ENCODE data around the gene SLC17A2.
A peak's percentile ranks its signal among the peaks of the same experiment; 100 is the strongest.
"Not testable (repeated sequence)": the region's sequence is repeated elsewhere in the genome, so short reads cannot be mapped to it uniquely, and the experiment has no call there.

The SLC17A2 gene

DNA sequence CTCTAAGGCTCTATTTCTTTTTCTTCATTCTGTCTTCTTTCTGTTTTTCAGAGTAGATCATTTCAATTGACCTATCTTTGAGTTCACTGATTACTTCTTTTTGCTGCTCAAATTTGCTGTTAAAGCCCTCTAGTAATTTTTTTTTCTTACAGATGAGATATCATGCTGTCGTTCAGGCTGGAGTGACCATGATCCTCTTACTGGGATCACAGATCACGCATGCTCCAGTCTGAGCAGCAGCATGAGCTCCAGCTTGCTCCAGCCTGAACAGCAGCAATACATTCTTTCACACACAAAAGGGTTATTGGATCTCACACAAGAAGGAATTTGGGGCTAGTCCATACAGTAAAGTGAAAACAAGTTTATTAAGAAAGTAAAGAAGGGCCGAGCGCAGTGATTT, 19.8 kb upstream of the SLC17A2 start:
- Histone ChIP-seq H3K36me3 (ENCODE audit: control insufficient read depth in 2 of 2, insufficient read depth in 1 of 2, low read length in 2 of 2) (no peaks in the 10 kb centered on the region), H3K27ac (ENCODE audit: extremely low read depth, low read depth, low read length) (no peak overlapping the region), H3K4me3 (ENCODE audit: low read depth, low read length) (no peak overlapping the region), H3K9me3 (ENCODE audit: control insufficient read depth, insufficient read depth, low read depth, low read length) (no peaks in the 10 kb centered on the region), H3K4me1 (ENCODE audit: control insufficient read depth, insufficient read depth, low read length) (no peaks in the 10 kb centered on the region)
- TF ChIP-seq ZXDB (tag by site-specific recombination; IDR thresholded peaks at IDR 0.05) (no peak), ZNF114 (tag by site-specific recombination; IDR thresholded peaks at IDR 0.05) (no peak), ZSCAN30 (tag by site-specific recombination; IDR thresholded peaks at IDR 0.05) (no peak), OVOL3 (tag by site-specific recombination; IDR thresholded peaks at IDR 0.05) (no peak)
- CTCF ChIA-PET: interaction anchor here (0.6 to 1.0 kb wide), 2 partner anchors 16 to 394 kb away, joined by 3 to 4 read pairs; no protein-coding TSS in a partner anchor
- POLR2A ChIA-PET: no interaction called here

DNA sequence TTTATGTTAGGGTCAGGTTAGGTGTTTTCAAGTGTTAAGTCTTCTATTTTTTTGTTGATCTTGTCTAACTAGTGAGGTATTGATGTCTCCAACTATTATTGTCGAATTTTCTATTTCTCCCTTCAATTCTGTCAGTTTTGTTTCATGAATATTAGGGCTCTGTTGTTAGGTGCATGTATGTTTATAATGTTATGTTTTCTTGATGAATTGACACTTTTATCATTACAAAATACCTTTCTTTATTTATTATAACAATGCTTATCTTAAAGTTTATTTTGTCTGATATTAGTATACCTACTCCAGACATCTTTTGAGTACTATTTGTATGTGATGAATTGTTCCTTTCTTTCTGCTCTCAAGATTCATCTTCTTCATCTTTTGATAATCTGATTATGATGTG, 19.2 kb upstream of the SLC17A2 start:
- no peak overlapping the region for H3K27ac ChIP-seq (ENCODE audit: extremely low read depth, low read depth, low read length)
- TF ChIP-seq ZNF433 (tag by site-specific recombination; IDR thresholded peaks at IDR 0.05; ENCODE audit: low read depth) (no peak), ZNF274 (IDR thresholded peaks at IDR 0.05; ENCODE audit: low read length) (no peak), ZNF274 (tag by site-specific recombination; IDR thresholded peaks at IDR 0.05; ENCODE audit: borderline replicate concordance) (no peak), ZNF768 (tag by site-specific recombination; IDR thresholded peaks at IDR 0.05) (no peak), OVOL3 (tag by site-specific recombination; IDR thresholded peaks at IDR 0.05) (no peak), ZNF404 (tag by site-specific recombination; IDR thresholded peaks at IDR 0.05) (no peak), ZNF324 (tag by site-specific recombination; IDR thresholded peaks at IDR 0.05) (no peak), EGR2 (tag by site-specific recombination; IDR thresholded peaks at IDR 0.05; ENCODE audit: low read depth) (no peak), SCRT1 (tag by site-specific recombination; IDR thresholded peaks at IDR 0.05; ENCODE audit: borderline replicate concordance) (no peak)
- TF ChIP-seq, protein P1, sequence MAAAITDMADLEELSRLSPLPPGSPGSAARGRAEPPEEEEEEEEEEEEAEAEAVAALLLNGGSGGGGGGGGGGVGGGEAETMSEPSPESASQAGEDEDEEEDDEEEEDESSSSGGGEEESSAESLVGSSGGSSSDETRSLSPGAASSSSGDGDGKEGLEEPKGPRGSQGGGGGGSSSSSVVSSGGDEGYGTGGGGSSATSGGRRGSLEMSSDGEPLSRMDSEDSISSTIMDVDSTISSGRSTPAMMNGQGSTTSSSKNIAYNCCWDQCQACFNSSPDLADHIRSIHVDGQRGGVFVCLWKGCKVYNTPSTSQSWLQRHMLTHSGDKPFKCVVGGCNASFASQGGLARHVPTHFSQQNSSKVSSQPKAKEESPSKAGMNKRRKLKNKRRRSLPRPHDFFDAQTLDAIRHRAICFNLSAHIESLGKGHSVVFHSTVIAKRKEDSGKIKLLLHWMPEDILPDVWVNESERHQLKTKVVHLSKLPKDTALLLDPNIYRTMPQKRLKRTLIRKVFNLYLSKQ (tag by site-specific recombination; IDR thresholded peaks at IDR 0.05; ENCODE audit: borderline replicate concordance): no peak
- TF ChIP-seq, protein P2, sequence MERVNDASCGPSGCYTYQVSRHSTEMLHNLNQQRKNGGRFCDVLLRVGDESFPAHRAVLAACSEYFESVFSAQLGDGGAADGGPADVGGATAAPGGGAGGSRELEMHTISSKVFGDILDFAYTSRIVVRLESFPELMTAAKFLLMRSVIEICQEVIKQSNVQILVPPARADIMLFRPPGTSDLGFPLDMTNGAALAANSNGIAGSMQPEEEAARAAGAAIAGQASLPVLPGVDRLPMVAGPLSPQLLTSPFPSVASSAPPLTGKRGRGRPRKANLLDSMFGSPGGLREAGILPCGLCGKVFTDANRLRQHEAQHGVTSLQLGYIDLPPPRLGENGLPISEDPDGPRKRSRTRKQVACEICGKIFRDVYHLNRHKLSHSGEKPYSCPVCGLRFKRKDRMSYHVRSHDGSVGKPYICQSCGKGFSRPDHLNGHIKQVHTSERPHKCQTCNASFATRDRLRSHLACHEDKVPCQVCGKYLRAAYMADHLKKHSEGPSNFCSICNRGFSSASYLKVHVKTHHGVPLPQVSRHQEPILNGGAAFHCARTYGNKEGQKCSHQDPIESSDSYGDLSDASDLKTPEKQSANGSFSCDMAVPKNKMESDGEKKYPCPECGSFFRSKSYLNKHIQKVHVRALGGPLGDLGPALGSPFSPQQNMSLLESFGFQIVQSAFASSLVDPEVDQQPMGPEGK (tag by site-specific recombination; IDR thresholded peaks at IDR 0.05): no peak
- TF ChIP-seq, protein P3, sequence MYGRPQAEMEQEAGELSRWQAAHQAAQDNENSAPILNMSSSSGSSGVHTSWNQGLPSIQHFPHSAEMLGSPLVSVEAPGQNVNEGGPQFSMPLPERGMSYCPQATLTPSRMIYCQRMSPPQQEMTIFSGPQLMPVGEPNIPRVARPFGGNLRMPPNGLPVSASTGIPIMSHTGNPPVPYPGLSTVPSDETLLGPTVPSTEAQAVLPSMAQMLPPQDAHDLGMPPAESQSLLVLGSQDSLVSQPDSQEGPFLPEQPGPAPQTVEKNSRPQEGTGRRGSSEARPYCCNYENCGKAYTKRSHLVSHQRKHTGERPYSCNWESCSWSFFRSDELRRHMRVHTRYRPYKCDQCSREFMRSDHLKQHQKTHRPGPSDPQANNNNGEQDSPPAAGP (tag by site-specific recombination; IDR thresholded peaks at IDR 0.05): no peak
- H3K36me3 ChIP-seq (ENCODE audit: control insufficient read depth in 2 of 2, insufficient read depth in 1 of 2, low read length in 2 of 2): no peaks in the 10 kb centered on the region
- H3K4me1 ChIP-seq (ENCODE audit: control insufficient read depth, insufficient read depth, low read length): no peaks in the 10 kb centered on the region
- no peaks in the 10 kb centered on the region for H3K9me3 ChIP-seq (ENCODE audit: control insufficient read depth, insufficient read depth, low read depth, low read length)
- H3K4me3 ChIP-seq (ENCODE audit: low read depth, low read length): no peak overlapping the region
- POLR2A ChIA-PET: no interaction called here
- CTCF ChIA-PET: interaction anchor here (1.0 kb wide), 1 partner anchor 393 kb away, joined by 4 read pairs; no protein-coding TSS in a partner anchor

DNA sequence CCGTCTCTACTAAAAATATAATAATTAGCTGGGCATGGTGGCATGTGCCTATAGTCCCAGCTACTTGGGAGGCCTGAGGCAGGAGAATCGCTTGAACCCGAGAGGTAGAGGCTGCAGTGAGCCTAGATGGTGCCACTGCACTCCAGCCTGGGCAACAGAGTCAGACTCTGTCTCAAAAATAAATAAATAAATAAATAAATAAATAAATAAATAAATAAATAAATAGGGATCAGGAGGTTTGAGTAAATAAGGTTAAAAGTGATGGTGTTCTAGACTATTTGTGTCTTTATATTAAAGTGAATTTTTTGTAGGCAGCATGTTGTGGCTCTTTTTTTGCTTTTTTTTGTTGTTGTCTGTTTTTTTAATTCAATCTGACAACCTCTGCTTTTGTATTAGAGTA, 17.0 kb upstream of the SLC17A2 start:
- H3K4me1 ChIP-seq (ENCODE audit: control insufficient read depth, insufficient read depth, low read length); H3K36me3 ChIP-seq (ENCODE audit: control insufficient read depth in 2 of 2, insufficient read depth in 1 of 2, low read length in 2 of 2); H3K9me3 ChIP-seq (ENCODE audit: control insufficient read depth, insufficient read depth, low read depth, low read length); H3K27ac ChIP-seq (ENCODE audit: extremely low read depth, low read depth, low read length); POLR2A ChIA-PET; H3K4me3 ChIP-seq (ENCODE audit: low read depth, low read length); CTCF ChIA-PET: not testable (repeated sequence)
- peak; percentile 84 for TF ChIP-seq ZNF202 (tag by site-specific recombination; IDR thresholded peaks at IDR 0.05; ENCODE audit: borderline replicate concordance)
- TF ChIP-seq, protein P4, sequence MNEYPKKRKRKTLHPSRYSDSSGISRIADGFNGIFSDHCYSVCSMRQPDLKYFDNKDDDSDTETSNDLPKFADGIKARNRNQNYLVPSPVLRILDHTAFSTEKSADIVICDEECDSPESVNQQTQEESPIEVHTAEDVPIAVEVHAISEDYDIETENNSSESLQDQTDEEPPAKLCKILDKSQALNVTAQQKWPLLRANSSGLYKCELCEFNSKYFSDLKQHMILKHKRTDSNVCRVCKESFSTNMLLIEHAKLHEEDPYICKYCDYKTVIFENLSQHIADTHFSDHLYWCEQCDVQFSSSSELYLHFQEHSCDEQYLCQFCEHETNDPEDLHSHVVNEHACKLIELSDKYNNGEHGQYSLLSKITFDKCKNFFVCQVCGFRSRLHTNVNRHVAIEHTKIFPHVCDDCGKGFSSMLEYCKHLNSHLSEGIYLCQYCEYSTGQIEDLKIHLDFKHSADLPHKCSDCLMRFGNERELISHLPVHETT (tag by site-specific recombination; IDR thresholded peaks at IDR 0.05): 0 out of 2 replicates have a peak, but pooled peaks have one; percentile 34
- peak; percentile 90 for TF ChIP-seq ZNF266 (tag by site-specific recombination; IDR thresholded peaks at IDR 0.05; ENCODE audit: low read depth)
- peak; percentile 91 for TF ChIP-seq ZNF555 (tag by site-specific recombination; conservative IDR thresholded peaks at IDR 0.05)
- peak; percentile 74; the same call in 1 of the 2 replicates for TF ChIP-seq ZNF560 (tag by site-specific recombination; IDR thresholded peaks at IDR 0.05; ENCODE audit: borderline replicate concordance)
- peak; percentile 81 for TF ChIP-seq ZNF510 (tag by site-specific recombination; IDR thresholded peaks at IDR 0.05; ENCODE audit: insufficient replicate concordance)
- TF ChIP-seq ZNF426 (tag by site-specific recombination; IDR thresholded peaks at IDR 0.05): peak; percentile 93
- TF ChIP-seq, protein P5, sequence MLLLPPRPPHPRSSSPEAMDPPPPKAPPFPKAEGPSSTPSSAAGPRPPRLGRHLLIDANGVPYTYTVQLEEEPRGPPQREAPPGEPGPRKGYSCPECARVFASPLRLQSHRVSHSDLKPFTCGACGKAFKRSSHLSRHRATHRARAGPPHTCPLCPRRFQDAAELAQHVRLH (tag by site-specific recombination; IDR thresholded peaks at IDR 0.05): 0 out of 2 replicates have a peak, but pooled peaks have one; percentile 61
- 0 out of 2 replicates have a peak, but pooled peaks have one; percentile 67 for TF ChIP-seq ZNF530 (tag by site-specific recombination; IDR thresholded peaks at IDR 0.05; ENCODE audit: low read depth)
- peak; percentile 62; the same call in 1 of the 2 replicates for TF ChIP-seq ZNF433 (tag by site-specific recombination; IDR thresholded peaks at IDR 0.05; ENCODE audit: low read depth)
- 0 out of 2 replicates have a peak, but pooled peaks have one; percentile 40 for TF ChIP-seq ZNF404 (tag by site-specific recombination; IDR thresholded peaks at IDR 0.05)
- peak; percentile 74; the same call in 1 of the 2 replicates for TF ChIP-seq ZXDB (tag by site-specific recombination; IDR thresholded peaks at IDR 0.05)
- peak; percentile 96 for TF ChIP-seq ZNF394 (tag by site-specific recombination; IDR thresholded peaks at IDR 0.05; ENCODE audit: borderline replicate concordance)
